GM12892 (cell line): Measurements from ENCODE around the gene SPRYD3.

Source experiments
- POLR2A ChIP-seq: IDR thresholded peaks from 2 replicates; pipeline ENCODE4 v1.6.1; 2011; ENCODE audit warnings: low read depth, low read length, control low read depth
- TAF1 ChIP-seq: IDR thresholded peaks from 2 replicates; pipeline ENCODE4 v1.6.1; 2011; ENCODE audit warnings: low read depth, mild to moderate bottlenecking, control low read depth, low read length, borderline replicate concordance

GRCh38 chr12:53048033-53048779, 31.0 kb downstream of the SPRYD3 start:
- TF ChIP-seq POLR2A (no peak), TAF1 (no peak)
